Measurements from ENCODE around the gene PLEKHB2.

- TF ChIP-seq CTCF (IDR thresholded peaks at IDR 0.05) = no peak
- no peak for TF ChIP-seq POLR2A (IDR thresholded peaks at IDR 0.05)
- TF ChIP-seq EP300 (IDR thresholded peaks at IDR 0.05) = no peak
These were observed 50.2 kb downstream of the PLEKHB2 start for GRCh38 chr2:131155208-131155855.
